Activated effector memory CD4-positive, alpha-beta T cell treated with Interleukin-2 at 50 U/mL for 16 hours (primary cell): ENCODE results near the gene TOX3.

Source experiments
- DNase-seq: peaks from one replicate; pipeline ENCODE4 v3.0.0-alpha.2; 2020

TOX3 gene

DNA sequence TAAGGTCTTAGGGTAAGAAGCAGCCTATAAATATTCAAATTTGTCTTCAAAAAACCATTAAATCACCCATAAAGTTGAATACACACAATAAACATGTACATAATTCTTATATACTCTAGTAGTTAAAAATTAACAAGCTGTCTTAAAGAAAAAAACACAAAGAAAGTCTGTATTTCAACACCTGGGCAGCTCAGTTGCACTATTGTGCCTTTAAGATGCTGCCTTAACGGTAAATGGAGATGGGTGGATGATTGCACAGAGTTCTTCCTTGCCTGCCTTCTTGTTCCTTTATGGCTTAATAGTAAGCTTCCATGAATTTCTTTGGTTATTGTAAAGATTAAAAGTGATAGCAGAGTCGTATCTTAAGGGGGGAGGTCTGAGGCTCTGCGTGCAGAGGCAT lies 105.1 kb downstream of the TOX3 start:
- no peak for DNase-seq

DNA sequence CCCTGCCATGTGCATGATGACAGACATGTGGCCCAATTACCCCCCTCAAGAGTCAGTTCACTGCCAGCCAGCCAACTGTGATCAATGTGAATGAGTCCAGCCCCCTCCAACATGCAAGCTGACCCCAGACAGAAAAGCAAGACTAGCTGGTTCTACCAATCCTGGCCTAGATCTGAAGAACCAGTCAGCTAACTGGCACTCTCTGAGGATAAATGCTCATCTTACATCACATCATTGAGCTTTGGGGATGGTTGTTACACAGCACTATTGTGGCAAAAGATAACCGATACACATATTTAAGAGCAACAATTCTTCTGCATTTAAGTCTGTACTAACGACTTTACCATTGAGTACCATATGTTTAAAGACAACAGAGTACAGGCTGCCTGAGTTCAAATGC lies 106.7 kb downstream of the TOX3 start:
- no peak for DNase-seq

- DNase-seq = no peak
These were observed 107.2 kb downstream of the TOX3 start for GRCh38 chr16:52439750-52440149.

- DNase-seq = no peak
These were observed 107.7 kb downstream of the TOX3 start for GRCh38 chr16:52439171-52439701.

DNA sequence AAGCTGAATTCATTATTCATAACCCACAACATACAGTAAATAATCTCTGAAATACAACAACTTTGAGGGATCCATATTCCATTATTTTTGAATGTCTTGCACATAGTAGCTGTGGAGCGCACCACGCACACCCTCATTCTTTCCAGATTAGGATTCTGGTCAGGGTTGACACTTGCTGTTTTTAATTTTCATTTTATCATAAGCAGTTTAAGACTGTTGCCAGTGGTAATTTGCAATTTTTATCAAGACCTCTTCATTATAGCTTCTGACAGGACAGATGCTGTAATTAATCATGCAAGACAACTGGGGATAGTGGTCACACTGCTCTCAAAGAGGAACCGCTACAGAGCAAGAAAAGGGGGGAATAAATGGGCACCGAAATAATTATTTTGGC lies 109.7 kb downstream of the TOX3 start:
- no peak for DNase-seq

GRCh38 chr16:52436339-52437276 lies 110.3 kb downstream of the TOX3 start:
- no peak for DNase-seq

DNA sequence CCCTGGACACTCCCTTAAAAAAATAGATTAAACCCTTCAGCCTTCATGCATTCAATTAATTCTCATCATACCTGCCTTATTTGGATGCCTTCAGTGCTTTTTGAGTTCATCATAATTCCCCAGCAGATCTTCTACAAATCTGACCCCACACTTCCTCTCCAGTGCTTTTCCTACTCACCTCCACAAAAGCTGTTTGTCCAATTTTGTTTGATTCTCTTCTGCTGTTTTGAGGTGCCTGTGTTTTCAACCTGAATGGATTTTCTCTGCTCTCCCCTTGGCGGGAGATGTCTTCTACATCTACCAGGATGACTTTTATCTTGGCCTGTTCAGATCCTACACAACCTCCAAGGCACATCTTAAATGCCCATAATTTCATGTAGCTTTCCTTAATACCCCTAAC lies 112.7 kb downstream of the TOX3 start:
- DNase-seq = no peak

DNA sequence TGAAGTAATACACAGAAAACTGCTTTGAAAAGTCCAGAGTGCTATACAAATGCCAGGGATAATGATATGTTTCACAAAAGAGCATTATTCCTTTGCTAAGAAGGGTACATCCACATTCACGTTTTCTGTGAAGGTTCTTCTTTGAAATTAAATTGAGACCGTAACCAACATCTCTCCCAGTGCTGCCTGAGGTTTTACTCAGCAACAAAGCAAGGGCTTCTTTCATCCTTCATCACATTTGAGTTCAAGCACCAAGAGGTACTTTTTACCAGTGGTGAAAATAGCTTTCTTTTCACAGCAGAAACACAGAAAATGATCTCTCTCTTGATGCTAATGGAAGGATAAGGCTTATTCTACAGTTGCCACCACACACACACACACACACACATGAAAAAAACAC lies 113.3 kb downstream of the TOX3 start:
- DNase-seq = no peak

GRCh38 chr16:52424591-52424990 lies 122.4 kb downstream of the TOX3 start:
- DNase-seq = no peak

- DNase-seq = no peak
These were observed 124.6 kb downstream of the TOX3 start for GRCh38 chr16:52422307-52422706.

DNA sequence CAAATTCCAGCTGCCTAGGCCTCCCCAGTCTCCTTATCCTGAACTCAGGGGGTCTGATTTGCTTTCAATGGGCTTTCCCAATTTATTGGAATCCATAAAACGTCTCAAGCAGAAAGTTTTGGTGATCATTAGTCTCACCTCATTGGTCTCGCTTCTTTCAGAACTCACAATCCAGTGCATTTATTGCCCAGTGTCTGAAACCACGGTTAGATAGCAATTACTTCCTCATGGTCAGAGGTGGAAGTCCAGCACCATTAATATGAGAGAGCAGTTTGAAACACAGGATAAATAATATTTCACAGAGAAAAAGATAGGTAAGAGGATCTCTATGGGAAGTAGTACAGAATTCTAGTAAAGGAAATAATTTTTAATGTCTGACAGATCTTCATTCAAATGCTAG lies 128.7 kb downstream of the TOX3 start:
- DNase-seq = no peak

GRCh38 chr16:52416888-52417287 lies 130.1 kb downstream of the TOX3 start:
- no peak for DNase-seq

DNA sequence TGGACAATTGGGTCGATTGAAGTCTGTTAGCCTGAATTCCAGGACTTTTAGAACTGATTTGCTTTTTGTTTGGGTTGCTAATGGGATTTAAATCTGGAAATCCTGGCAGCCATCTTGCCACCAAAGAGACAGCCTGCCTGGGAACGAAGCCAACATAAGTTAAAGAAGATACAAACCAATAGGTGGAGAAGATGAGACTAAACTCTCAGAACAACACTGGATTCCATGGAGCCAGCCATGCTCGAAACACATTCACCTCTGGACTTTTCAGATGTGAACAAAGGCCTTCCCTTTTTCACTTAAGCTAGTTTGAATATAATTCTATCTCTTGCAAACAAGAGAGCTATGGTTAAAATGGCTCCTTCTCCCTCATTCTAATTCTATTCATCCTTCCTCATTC lies 135.9 kb downstream of the TOX3 start:
- no peak for DNase-seq

DNA sequence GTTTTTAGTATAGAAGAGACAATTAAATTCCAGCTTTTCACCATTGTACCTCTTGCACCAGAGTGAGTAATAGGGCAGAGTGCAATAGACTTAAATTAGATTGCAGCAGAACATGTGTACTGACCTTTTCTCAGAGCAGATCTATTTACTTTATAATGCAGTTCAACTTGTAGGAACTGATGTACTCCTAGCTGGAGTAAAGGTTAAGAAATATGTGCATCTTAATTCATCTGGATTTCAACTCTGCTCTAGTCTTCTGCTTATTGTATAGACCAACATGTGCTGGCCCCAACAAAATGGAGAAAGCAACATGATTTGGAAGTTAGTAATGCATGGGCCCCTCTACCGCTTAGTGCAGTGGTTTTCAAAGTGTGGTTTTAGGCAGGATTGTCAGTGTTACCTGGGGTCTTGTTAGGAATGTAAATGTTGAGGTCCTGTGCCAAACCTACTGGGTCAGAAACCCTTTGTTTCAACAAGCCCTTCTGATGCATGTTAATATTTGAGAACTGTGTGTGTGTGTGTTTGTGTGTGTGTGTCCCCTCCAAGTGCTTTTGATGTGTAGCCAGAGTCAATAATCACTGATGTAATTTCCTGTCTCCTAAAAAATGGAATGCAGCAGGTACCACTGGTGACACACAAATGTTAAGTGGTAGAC lies 138.6 kb downstream of the TOX3 start:
- DNase-seq = no peak

DNA sequence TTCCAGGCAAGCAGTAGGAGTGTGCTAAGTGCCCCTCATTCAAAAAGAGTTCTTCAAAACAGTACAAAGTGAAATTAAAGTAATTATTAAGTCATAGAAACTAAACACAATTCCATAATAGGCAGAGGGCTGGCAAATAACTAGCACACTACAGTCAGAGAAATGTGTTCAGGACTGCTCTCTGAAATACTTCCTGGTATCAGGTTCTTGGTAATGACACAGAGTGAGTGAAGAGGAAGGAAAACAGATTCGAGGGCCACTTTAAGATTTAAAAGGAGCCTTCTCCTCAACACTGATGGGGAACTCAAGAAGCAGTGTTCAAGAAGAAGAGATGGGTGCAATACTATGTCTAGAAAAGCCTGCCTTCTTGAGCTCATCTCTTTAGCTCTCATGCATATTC lies 139.2 kb downstream of the TOX3 start:
- DNase-seq = no peak

DNA sequence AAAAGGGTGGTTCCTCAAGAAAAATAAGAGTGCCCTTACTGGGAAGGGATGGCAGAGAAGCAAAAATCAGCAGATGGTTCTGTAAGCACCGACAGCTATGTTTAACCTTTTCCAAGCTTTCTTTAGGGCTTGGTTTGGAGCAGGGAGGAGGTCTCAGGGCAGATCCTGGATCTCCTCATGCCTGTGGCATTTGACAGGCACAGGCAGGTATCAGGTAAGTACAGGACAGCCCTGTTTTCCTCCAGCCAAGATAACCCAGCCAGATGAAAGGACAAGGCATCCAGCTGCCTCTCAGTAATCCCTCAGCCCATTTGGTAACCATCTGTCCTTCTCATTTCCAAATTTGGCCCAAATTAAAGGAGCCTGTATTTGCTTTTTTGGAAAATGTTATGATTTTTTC lies 141.5 kb downstream of the TOX3 start:
- no peak for DNase-seq

GRCh38 chr16:52404546-52404945 lies 142.4 kb downstream of the TOX3 start:
- no peak for DNase-seq

DNA sequence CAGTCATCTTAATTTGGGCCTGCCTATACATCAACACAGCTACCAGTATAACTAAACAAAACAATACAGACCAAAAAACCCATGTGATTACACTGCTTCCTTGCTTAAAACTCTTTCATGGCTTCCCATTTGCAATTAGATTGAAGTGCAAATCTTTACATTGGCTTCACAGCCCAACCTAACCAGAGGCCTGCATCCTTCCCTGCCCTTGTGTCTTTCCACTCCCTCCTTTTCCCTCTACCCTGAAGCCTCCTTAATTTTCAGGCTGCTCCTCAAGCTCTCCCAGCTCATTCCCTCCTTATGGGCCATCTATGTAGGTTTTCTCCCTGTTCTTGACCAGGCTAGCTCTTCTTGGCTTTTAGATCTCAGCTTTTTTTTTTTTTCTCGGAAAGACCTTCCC lies 147.8 kb downstream of the TOX3 start:
- no peak for DNase-seq

DNA sequence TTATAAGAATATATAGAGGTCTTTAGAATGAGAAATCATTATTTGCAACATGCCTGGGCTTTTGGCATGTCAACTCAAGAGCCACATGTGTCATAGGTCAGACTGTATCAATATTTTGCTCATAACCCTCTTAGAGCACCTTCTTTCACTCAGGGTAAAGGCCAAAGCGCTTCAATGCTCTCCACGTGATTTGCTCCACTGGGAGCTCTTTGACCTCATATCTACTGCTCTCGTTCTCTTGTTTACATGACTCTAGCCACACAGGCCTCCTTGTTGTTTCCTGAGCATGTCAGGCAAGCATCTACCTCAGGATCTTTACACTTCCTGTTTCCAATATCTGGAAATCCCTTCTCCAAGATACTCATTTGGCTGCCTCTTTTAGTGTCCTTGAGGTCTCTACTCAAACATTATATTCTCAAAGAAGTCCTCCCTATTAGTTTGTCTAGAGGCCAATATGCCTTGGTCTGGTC lies 148.4 kb downstream of the TOX3 start:
- no peak for DNase-seq

DNA sequence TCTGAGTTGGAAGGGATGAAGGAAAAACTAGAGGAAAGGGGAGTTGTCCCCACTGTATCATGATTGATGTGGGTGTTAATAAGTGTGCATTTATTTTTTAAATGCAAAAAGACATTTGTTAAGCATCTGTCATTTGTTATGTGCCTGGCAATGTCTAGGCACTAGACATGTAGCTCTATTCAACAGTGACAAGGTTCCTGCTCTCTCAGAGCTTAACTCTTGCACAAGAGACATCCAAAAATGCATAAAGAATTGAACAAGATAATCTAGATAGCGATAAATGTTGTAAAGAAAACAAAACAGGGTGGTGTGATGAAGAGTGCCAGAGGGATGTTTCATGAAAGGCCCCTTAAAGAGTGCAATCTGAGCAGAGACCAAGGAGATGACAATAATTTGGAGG lies 148.9 kb downstream of the TOX3 start:
- no peak for DNase-seq

GRCh38 chr16:52393448-52393847 lies 153.5 kb downstream of the TOX3 start:
- no peak for DNase-seq

DNA sequence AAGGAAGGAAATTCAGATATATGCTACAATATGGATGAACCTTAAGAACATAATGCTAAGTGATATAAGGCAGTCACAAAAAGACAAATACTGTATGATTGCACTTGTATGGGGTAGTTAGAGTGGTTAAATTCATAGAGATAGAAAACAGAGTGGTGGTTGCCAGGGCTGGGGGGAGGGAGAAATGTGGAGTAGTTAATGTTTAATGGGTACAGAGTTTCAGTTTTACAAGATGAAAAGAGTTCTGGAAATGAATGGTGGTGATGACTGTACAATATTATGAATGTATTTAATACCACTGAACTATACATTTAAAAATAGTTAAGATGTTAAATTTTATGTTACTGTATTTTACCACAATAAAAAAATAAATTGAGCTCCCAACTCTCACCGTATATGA lies 157.9 kb downstream of the TOX3 start:
- no peak for DNase-seq
